OCI-LY1 (cell line): ENCODE data around the gene RPP14.

Source experiments
- H2AFZ ChIP-seq: fragments of 200-600 bp; sonication (generic), shearing (Covaris generic); 2 replicates; pipeline ENCODE4 v1.6.0; 2014; ENCODE audit warnings: antibody characterized with exemption, mild to moderate bottlenecking, low read length
- H3F3A ChIP-seq: fragments of 200-600 bp; sonication (generic), shearing (Covaris generic); 2 replicates; pipeline ENCODE4 v1.6.0; 2014; ENCODE audit warnings: mild to moderate bottlenecking, antibody characterized with exemption, low read length, moderate library complexity; ENCODE audit not compliant: insufficient read depth
- H3K27ac ChIP-seq: fragments of 200-600 bp; sonication (generic); 2 replicates; pipeline ENCODE4 v1.5.1; 2014; ENCODE audit warnings: low read length, mixed run types, mild to moderate bottlenecking, low read depth; ENCODE audit not compliant: poor library complexity, severe bottlenecking
- H3K27me3 ChIP-seq: fragments of 200-600 bp; sonication (generic); 2 replicates; pipeline ENCODE4 v1.6.0; 2014; ENCODE audit warnings: antibody characterized with exemption, mild to moderate bottlenecking, low read length, moderate library complexity; ENCODE audit not compliant: insufficient read depth
- H3K36me3 ChIP-seq: fragments of 200-600 bp; sonication (generic); 2 replicates; pipeline ENCODE4 v1.6.1; 2014; ENCODE audit warnings: mild to moderate bottlenecking, antibody characterized with exemption, low read length, moderate library complexity, mixed read lengths; ENCODE audit not compliant: insufficient read depth
- H3K4me1 ChIP-seq: fragments of 200-600 bp; sonication (generic); 2 replicates; pipeline ENCODE4 v1.5.1; 2014; ENCODE audit warnings: mild to moderate bottlenecking, low read length, moderate library complexity; ENCODE audit not compliant: insufficient read depth, severe bottlenecking
- H3K4me2 ChIP-seq: fragments of 200-600 bp; sonication (generic), shearing (Covaris generic); 2 replicates; pipeline ENCODE4 v1.6.1; 2014; ENCODE audit warnings: low read length
- H3K4me3 ChIP-seq: fragments of 200-600 bp; sonication (generic); 2 replicates; pipeline ENCODE4 v1.5.1; 2014; ENCODE audit warnings: low read length, low read depth, mild to moderate bottlenecking, mixed read lengths; ENCODE audit not compliant: poor library complexity, severe bottlenecking
- H3K79me2 ChIP-seq: fragments of 200-600 bp; shearing (Covaris generic); 2 replicates; pipeline ENCODE4 v1.6.1; 2016; ENCODE audit warnings: mixed run types, low read length, mixed read lengths; ENCODE audit not compliant: insufficient read depth
- H3K9ac ChIP-seq: fragments of 200-600 bp; sonication (generic), shearing (Covaris generic); 2 replicates; pipeline ENCODE4 v1.6.1; 2014; ENCODE audit warnings: mild to moderate bottlenecking, low read length, mixed read lengths
- H3K9me2 ChIP-seq: fragments of 200-600 bp; sonication (generic), shearing (Covaris generic); 2 replicates; pipeline ENCODE4 v1.6.1; 2014; ENCODE audit warnings: low read depth, mild to moderate bottlenecking, low read length, mixed read lengths
- H3K9me3 ChIP-seq: fragments of 200-600 bp; shearing (Covaris generic); 2 replicates; pipeline ENCODE4 v1.6.1; 2014; ENCODE audit warnings: low read length, mixed read lengths
- H4K20me1 ChIP-seq: fragments of 200-600 bp; sonication (generic), shearing (Covaris generic); 2 replicates; pipeline ENCODE4 v1.6.0; 2016; ENCODE audit warnings: mild to moderate bottlenecking, low read length; ENCODE audit not compliant: insufficient read depth
- CTCF ChIP-seq: fragments of 200-600 bp; sonication (generic), shearing (Covaris generic); IDR thresholded peaks from 2 replicates; pipeline ENCODE4 v1.5.1; 2017; ENCODE audit warnings: mild to moderate bottlenecking, antibody characterized with exemption, low read length, moderate library complexity, mixed read lengths
- EZH2 ChIP-seq: fragments of 200-600 bp; sonication (generic), shearing (Covaris generic); IDR thresholded peaks from 2 replicates; pipeline ENCODE4 v1.8.0; 2017; ENCODE audit warnings: borderline replicate concordance, mixed run types, mild to moderate bottlenecking, antibody characterized with exemption, low read length, moderate library complexity, mixed read lengths

Gene RPP14

GRCh38 chr3:58299839-58300516 lies 6.1 kb upstream of the RPP14 start:
- H3K27ac ChIP-seq = no peak overlapping the region
- no peaks in the 10 kb centered on the region for H4K20me1 ChIP-seq
- no peaks in the 10 kb centered on the region for H3F3A ChIP-seq
- no peak overlapping the region for H3K9ac ChIP-seq
- no peaks in the 10 kb centered on the region; the same call in 1 of the 2 replicates for H3K9me3 ChIP-seq
- H3K27me3 ChIP-seq = peaks cover 12% of the 10 kb centered on the region; the same call in 1 of the 2 replicates
- no peaks in the 10 kb centered on the region for H3K9me2 ChIP-seq
- no peak overlapping the region for H3K4me2 ChIP-seq
- H3K36me3 ChIP-seq = no peaks in the 10 kb centered on the region; the same call in 1 of the 2 replicates
- H2AFZ ChIP-seq = no peak overlapping the region
- H3K4me1 ChIP-seq = no peaks in the 10 kb centered on the region
- H3K4me3 ChIP-seq = no peak overlapping the region
- no peaks in the 10 kb centered on the region for H3K79me2 ChIP-seq
- TF ChIP-seq EZH2 (no peak), CTCF (peak; percentile 59)

DNA sequence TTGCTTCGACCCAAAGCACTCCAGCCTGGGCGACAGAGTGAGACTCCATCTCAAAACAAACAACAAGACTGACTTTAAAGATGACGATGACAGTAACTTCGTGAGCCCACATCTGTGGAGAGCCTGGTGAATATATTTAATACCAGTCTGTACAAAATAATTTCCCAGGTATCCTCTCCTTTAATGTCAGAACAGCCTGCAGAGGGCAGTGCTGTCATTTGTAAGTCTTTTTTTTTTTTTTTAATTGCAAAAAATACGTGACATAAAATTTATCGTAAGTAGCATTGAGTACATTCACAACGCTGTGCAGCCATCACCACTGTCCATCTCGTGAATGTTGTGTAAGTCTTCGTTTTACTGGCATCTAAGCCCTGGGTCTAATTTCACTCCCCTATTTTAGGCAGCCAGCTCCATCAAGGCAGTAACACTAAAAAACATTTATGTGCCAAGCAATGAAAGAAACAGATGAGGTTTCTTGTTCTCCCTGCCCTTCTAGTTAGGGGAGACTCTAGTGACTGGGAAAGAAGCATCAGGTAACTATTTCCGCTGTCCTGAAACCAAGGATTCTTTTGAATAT lies 1.7 kb downstream of the RPP14 start:
- TF ChIP-seq EZH2 = no peak
- peak; percentile 71 for TF ChIP-seq CTCF
- H3K4me2 ChIP-seq = peak overlapping the region; percentile 90
- no peak overlapping the region for H3K27ac ChIP-seq
- no peaks in the 10 kb centered on the region for H3K27me3 ChIP-seq
- H3K4me1 ChIP-seq = peaks cover 20% of the 10 kb centered on the region
- peaks cover 31% of the 10 kb centered on the region for H3K79me2 ChIP-seq
- H3F3A ChIP-seq = no peaks in the 10 kb centered on the region
- H3K9me3 ChIP-seq = no peaks in the 10 kb centered on the region
- peak overlapping the region; percentile 85 for H3K9ac ChIP-seq
- H3K36me3 ChIP-seq = peaks cover 45% of the 10 kb centered on the region
- no peaks in the 10 kb centered on the region for H4K20me1 ChIP-seq
- H2AFZ ChIP-seq = no peak overlapping the region
- H3K4me3 ChIP-seq = peak overlapping the region; percentile 75
- H3K9me2 ChIP-seq = no peaks in the 10 kb centered on the region

DNA sequence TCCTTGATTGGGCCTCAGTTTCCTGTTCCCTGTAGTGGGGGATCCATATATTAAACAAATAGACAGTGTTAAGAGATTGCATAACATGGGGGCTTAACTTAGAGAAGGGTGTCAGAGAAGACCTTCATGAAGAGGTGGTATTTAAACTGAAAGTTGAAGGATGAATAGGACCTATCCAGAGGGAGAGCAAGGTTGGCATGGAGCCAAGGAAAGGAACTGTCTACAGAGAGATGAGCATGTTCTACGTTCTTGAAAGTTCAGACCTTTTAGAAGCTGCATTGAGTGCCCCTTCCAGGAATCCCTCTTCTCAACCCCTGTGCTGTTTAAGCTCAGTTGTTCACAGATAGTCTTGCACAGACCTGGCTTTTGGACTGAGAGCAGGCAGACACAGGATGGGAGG lies 2.7 kb downstream of the RPP14 start:
- Histone ChIP-seq H3K4me2 (0 out of 2 replicates have a peak overlapping the region, but pooled peaks have one; percentile 90), H3K9me3 (no peaks in the 10 kb centered on the region), H4K20me1 (no peaks in the 10 kb centered on the region), H3K79me2 (peaks cover 31% of the 10 kb centered on the region), H3K9ac (peak overlapping the region; percentile 30; the same call in 1 of the 2 replicates), H3K27me3 (no peaks in the 10 kb centered on the region), H3K4me3 (no peak overlapping the region), H3K4me1 (peaks cover 20% of the 10 kb centered on the region), H3F3A (no peaks in the 10 kb centered on the region), H3K9me2 (no peaks in the 10 kb centered on the region), H2AFZ (no peak overlapping the region), H3K36me3 (peaks cover 54% of the 10 kb centered on the region), H3K27ac (no peak overlapping the region)
- TF ChIP-seq EZH2 (no peak), CTCF (no peak)
